CD14-positive monocyte (primary cell): ENCODE results near the gene CRYBA2. TPM values are rescaled to one million over a fixed set of nuclear protein-coding genes. Genes with fewer than 3 reads are reported as not detected.

Experiments used
- DNase-seq, 3 donors: peaks; one replicate each; pipeline ENCODE4 v3.0.0-alpha.2; 2011 to 2022
- H2AFZ ChIP-seq: 2 replicates; pipeline ENCODE4 v1.6.0; 2012; ENCODE audit warnings: mild to moderate bottlenecking, low read depth, low read length, inconsistent platforms; ENCODE audit not compliant: insufficient read depth, poor library complexity, severe bottlenecking
- H3K27ac ChIP-seq, 2 donors: 1 replicate in 1 of 2; 2 replicates in 1 of 2; pipeline ENCODE4 v1.5.1; 2012 to 2013; ENCODE audit warnings: low read length in 2 of 2, control low read depth in 1 of 2, inconsistent platforms in 1 of 2, low read depth in 1 of 2, mild to moderate bottlenecking in 1 of 2
- H3K27me3 ChIP-seq, 2 donors: one replicate each; pipeline versions ENCODE4 v1.6.0 to v1.6.1; 2011 to 2013; ENCODE audit warnings: low read length in 2 of 2; ENCODE audit not compliant: control insufficient read depth in 2 of 2, insufficient read depth in 2 of 2
- H3K36me3 ChIP-seq, 2 donors: replicated peaks in 1 of 2; 1 replicate in 1 of 2; 2 replicates in 1 of 2; pipeline versions ENCODE4 v1.5.1 to v1.6.1; 2012 to 2013; ENCODE audit warnings: low read length in 2 of 2, control low read depth in 1 of 2, inconsistent platforms in 1 of 2, mild to moderate bottlenecking in 1 of 2; ENCODE audit not compliant: insufficient read depth in 2 of 2, control insufficient read depth in 1 of 2
- H3K4me1 ChIP-seq, 2 donors: 1 replicate in 1 of 2; 2 replicates in 1 of 2; pipeline versions ENCODE4 v1.5.1 to v1.6.1; 2012 to 2013; ENCODE audit warnings: low read length in 2 of 2, control low read depth in 1 of 2, inconsistent platforms in 1 of 2, mild to moderate bottlenecking in 1 of 2, moderate library complexity in 1 of 2; ENCODE audit not compliant: insufficient read depth in 2 of 2, control insufficient read depth in 1 of 2
- H3K4me2 ChIP-seq: replicated peaks from 2 replicates; pipeline ENCODE3; 2012; ENCODE audit warnings: low read length, moderate library complexity, mild to moderate bottlenecking; ENCODE audit not compliant: poor library complexity, severe bottlenecking; ENCODE audit errors: extremely low read depth
- H3K4me3 ChIP-seq, 3 experiments: fragments of 200-600 bp in 1 of 3; sonication (generic) in 1 of 3; replicated peaks in 1 of 3; 1 replicate in 2 of 3; 2 replicates in 1 of 3; pipeline ENCODE4 v1.5.1; 2011 to 2013; ENCODE audit warnings: low read length in 3 of 3, mild to moderate bottlenecking in 3 of 3, control low read depth in 2 of 3, low read depth in 2 of 3, inconsistent platforms in 1 of 3, moderate library complexity in 1 of 3
- H3K79me2 ChIP-seq: 2 replicates; pipeline ENCODE4 v1.6.0; 2012; ENCODE audit warnings: mild to moderate bottlenecking, control low read depth, inconsistent platforms, low read length, moderate library complexity; ENCODE audit not compliant: insufficient read depth
- H3K9ac ChIP-seq: 2 replicates; pipeline ENCODE4 v1.6.0; 2017; ENCODE audit warnings: low read length, mild to moderate bottlenecking; ENCODE audit not compliant: insufficient read depth, poor library complexity, severe bottlenecking
- H3K9me3 ChIP-seq, 2 donors: replicated peaks in 1 of 2; 1 replicate in 1 of 2; 2 replicates in 1 of 2; pipeline versions ENCODE4 v1.5.1 to v1.6.1; 2012 to 2013; ENCODE audit warnings: low read length in 2 of 2, control low read depth in 1 of 2; ENCODE audit not compliant: control insufficient read depth in 1 of 2, insufficient read depth in 1 of 2
- H4K20me1 ChIP-seq: 2 replicates; pipeline ENCODE4 v1.6.0; 2012; ENCODE audit warnings: mild to moderate bottlenecking, low read length, control low read depth, moderate library complexity; ENCODE audit not compliant: insufficient read depth
- H3K27ac Mint-ChIP-seq, 7 donors: one replicate each; pipeline ENCODE4 v1.8.0; 2020; ENCODE audit warnings: mild to moderate bottlenecking in 7 of 7, mixed read lengths in 7 of 7, moderate library complexity in 6 of 7, inconsistent platforms in 2 of 7
- H3K27me3 Mint-ChIP-seq, 3 donors: one replicate each; pipeline ENCODE4 v1.8.0; 2021 to 2022; ENCODE audit warnings: low read depth in 3 of 3, mild to moderate bottlenecking in 3 of 3, mixed read lengths in 3 of 3, moderate library complexity in 3 of 3, inconsistent platforms in 1 of 3
- H3K36me3 Mint-ChIP-seq, 2 donors: one replicate each; pipeline ENCODE4 v1.8.0; 2020; ENCODE audit warnings: mixed read lengths in 2 of 2, inconsistent platforms in 1 of 2, mild to moderate bottlenecking in 1 of 2
- H3K4me1 Mint-ChIP-seq: one replicate; pipeline ENCODE4 v1.8.0; 2020; ENCODE audit warnings: mild to moderate bottlenecking, mixed read lengths
- H3K4me3 Mint-ChIP-seq, 2 donors: one replicate each; pipeline ENCODE4 v1.8.0; 2020; ENCODE audit warnings: mild to moderate bottlenecking in 2 of 2, mixed read lengths in 2 of 2, moderate library complexity in 1 of 2
- H3K9me3 Mint-ChIP-seq, 7 donors: one replicate each; pipeline ENCODE4 v1.8.0; 2020 to 2022; ENCODE audit warnings: mixed read lengths in 7 of 7, mild to moderate bottlenecking in 6 of 7, moderate library complexity in 6 of 7, inconsistent platforms in 2 of 7
- CTCF ChIP-seq: fragments of 200-600 bp; IDR thresholded peaks from one replicate; pipeline ENCODE4 v1.8.0; 2022; ENCODE audit warnings: antibody characterized with exemption, mild to moderate bottlenecking
- WGBS: methylation state at CpG from one replicate; pipeline ENCODE4 v1.1.5; 2013; ENCODE audit warnings: missing lambda C conversion rate; ENCODE audit not compliant: insufficient coverage; 5-methylcytosine and 5-hydroxymethylcytosine counted together
- intact Hi-C, 2 donors: fragments of 100-400 bp; cut with micrococcal nuclease; formaldehyde crosslinking; loops; one replicate each; pipeline versions ENCODE4 v1.15.0 to v1.15.1; 2023
- polyA plus RNA-seq, 3 donors: library from polyadenylated mRNA; depleted of rRNA in 1 of 3; unstranded in 2 of 3; stranded (reverse) in 1 of 3; fragments of 300-500 nt in 2 of 3; fragments of >200 nt in 1 of 3; fragmentation: Illumina TruSeq in 2 of 3; gene quantifications; 1 replicate in 2 of 3; 2 replicates in 1 of 3; pipeline ENCODE4 v1.2.3, GENCODE V29; 2012 to 2021

Gene CRYBA2
- polyA plus RNA-seq, 3 donors = not detected

- TF ChIP-seq CTCF = no peak
- Histone ChIP-seq H3K9me3 (peaks cover 5 to 43% of the 10 kb centered on the region in 2 donors), H4K20me1 (no peaks in the 10 kb centered on the region), H3K27ac (no peak overlapping the region), H3K27me3 (peaks cover 76 to 100% of the 10 kb centered on the region in 2 donors), H3K79me2 (no peaks in the 10 kb centered on the region), H3K4me2 (no peak overlapping the region), H3K4me1 (peaks cover 3 to 13% of the 10 kb centered on the region in 2 donors), H2AFZ (no peak overlapping the region), H3K36me3 (no peaks in the 10 kb centered on the region), H3K4me3 (no peak overlapping the region), H3K9ac (no peak overlapping the region)
- Mint-ChIP-seq H3K27ac (peak overlapping the region in 1 of 7 donors; percentile 72), H3K4me3 (peak overlapping the region in 1 of 2 donors; percentile 61), H3K27me3 (peaks cover 90 to 100% (median 95%) of the 10 kb centered on the region in 3 donors), H3K4me1 (peaks cover 13% of the 10 kb centered on the region), H3K9me3 (peaks cover 0 to 30% (median 7%) of the 10 kb centered on the region in 7 donors), H3K36me3 (peaks cover 0 to 3% of the 10 kb centered on the region in 2 donors)
- 4% methylated on average over 5 of the region's 7 CpGs for WGBS
- DNase-seq = no peak
- intact Hi-C loops = loop anchor here in 1 of 2 donors (10.0 kb wide), 1 partner anchor 163 kb away; no protein-coding TSS in a partner anchor
These were observed 1.0 kb downstream of the CRYBA2 start for GRCh38 chr2:218992196-218992595.

GRCh38 chr2:218991674-218992168 is 1.5 kb downstream of the CRYBA2 start:
- Histone ChIP-seq H3K9me3 (peaks cover 5 to 43% of the 10 kb centered on the region in 2 donors), H3K27me3 (peaks cover 80 to 100% of the 10 kb centered on the region in 2 donors), H3K4me3 (no peak overlapping the region), H3K4me2 (no peak overlapping the region), H3K4me1 (peaks cover 3 to 13% of the 10 kb centered on the region in 2 donors), H4K20me1 (no peaks in the 10 kb centered on the region), H3K9ac (no peak overlapping the region), H2AFZ (no peak overlapping the region), H3K27ac (no peak overlapping the region), H3K79me2 (no peaks in the 10 kb centered on the region), H3K36me3 (no peaks in the 10 kb centered on the region)
- Mint-ChIP-seq H3K4me3 (peak overlapping the region in 1 of 2 donors; percentile 61), H3K36me3 (peaks cover 0 to 2% of the 10 kb centered on the region in 2 donors), H3K4me1 (peaks cover 13% of the 10 kb centered on the region), H3K9me3 (peaks cover 0 to 31% (median 7%) of the 10 kb centered on the region in 7 donors), H3K27me3 (peaks cover 91 to 100% (median 95%) of the 10 kb centered on the region in 3 donors), H3K27ac (no peak overlapping the region)
- intact Hi-C loops = loop anchor here in 1 of 2 donors (10.0 kb wide), 1 partner anchor 163 kb away; no protein-coding TSS in a partner anchor
- TF ChIP-seq CTCF = no peak
- 5% methylated on average over 8 of the region's 13 CpGs for WGBS
- DNase-seq = no peak
